HG03103 (cell line): ENCODE measurements around the gene VCL.
"Not testable (repeated sequence)": the region's sequence is repeated elsewhere in the genome, so short reads cannot be mapped to it uniquely, and the experiment has no call there.

Source experiments
- ATAC-seq: cut with Tn5 transposase; IDR thresholded peaks from one replicate; pipeline ENCODE4 v1.9.1; 2021; ENCODE audit warnings: low read depth; ENCODE audit not compliant: unreplicated experiment

Gene VCL

DNA sequence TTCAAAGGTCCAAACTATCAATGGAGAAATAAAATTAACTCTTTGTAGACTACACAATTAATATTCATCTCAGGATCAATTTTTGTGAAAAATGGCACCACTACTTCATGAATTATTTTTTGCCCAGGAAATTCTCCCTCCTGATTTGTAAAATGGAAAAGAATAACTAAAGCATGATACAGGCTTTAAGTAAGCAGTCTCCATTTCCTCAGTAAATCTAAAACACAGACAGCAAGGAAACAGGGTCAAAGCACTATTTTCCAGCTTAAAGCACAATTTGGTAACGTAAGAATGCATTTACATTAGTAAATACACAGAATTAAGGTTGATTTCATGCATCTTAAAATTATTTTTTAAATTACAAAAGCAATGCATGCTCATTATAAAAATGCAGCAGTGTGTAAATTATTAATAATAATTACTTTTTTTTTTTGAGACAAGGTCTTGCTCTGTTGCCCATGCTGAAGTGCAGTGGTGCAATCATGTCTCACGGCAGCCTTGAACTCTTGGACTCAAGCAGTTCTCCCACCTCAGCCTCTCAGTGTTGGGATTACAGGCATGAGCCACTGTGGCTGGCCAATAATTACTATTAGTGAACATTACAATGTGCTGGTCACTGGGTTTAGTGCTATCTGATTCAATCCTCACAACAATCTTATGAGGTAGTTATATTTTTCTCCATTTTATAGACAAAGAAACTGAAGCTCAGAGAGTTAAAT, 26.1 kb upstream of the VCL start:
- no peak for ATAC-seq

DNA sequence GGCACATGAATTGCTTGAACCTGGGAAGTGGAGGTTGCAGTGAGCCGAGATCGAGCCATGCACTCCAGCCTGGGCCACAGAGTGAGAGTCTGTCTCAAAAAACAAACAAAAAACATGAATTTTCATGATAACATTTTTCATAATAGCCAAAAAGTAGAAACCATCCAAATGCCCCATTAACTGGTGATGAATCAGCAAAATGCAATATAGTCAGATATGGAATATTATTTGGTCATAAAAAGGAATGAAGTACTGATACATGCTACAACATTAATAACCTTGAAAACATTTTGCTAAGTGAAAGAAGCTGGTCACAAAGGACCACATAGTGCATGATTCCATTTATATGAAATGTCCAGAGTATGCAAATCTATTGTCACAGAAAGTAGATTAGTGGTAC, 24.5 kb upstream of the VCL start:
- no peak for ATAC-seq

DNA sequence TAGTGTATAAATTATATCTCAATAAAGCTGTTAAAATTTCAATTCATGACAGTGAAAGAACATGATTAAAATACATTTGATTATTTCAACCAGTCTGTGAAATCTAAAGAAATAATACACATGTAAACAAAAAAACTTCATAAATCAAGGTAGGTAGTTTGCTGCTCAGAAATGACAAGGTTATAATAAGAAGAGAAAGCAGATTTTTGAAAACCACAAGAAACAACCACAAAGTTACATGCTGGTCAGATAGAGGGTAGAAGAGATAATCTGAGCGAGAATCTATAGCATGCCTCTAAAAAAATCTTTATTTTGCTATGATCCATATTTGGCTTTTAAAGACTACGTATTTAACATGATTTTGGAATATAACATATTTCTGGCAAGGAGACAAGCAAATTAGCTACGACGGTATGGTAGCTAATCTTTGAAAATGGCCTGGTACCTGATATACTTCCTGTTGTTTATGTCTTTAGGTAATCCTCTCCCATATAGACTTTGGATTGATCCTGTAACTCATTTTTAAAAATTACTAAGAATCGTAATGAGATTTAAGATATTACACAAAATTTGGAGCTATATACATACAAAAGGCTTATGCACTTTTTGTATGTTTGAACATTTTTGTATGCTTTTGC, 23.5 kb upstream of the VCL start:
- ATAC-seq = no peak

DNA sequence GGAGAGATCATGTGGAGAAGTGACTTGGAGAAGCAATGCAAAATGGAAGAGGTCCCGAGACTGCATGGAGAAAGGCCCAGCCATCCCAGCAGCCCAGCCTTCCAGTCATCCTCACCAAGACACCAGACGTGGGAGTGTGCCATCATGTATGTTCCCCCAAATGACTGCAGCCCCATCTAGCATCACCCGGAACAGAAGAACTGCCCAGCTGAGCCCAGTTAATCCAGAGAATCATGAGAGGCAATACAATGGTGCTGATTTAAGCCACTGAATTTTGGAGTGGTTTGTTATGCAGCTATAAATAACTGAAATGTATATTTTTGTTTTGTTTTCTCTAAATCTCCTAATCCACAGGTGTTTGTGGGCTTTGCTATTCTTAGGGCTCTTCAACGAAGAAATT, 22.5 kb upstream of the VCL start:
- ATAC-seq = no peak

DNA sequence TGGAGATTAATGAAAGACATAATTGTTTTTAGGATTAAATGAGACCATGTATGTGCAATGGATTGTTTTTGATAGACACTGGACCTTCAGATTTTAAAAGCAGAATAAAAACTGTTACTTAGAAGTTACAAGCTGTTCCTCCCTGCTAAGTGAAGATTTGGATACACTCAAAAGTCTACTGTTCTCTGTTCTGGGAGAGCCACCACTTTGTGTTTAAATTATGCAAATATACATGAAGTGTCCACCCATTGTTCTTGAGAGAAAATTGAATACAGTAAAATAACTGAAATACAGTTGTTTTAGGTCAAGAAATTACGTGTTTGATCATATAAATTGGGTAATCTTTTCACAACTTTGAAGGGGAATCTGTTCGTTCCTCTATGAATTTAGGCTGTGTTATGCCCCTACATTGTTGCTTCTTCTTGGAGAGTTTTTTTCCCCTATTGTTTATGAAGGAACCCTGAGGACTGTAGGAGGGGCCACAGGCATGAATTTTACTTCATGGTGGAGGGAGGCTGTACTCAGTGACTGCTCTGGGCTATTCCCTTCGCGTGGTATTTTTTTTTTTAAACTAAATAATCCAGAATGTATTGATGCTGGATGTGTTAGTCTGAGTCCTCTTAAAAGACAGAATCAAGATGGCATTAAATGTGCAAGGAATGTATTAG, 18.6 kb upstream of the VCL start:
- no peak for ATAC-seq

DNA sequence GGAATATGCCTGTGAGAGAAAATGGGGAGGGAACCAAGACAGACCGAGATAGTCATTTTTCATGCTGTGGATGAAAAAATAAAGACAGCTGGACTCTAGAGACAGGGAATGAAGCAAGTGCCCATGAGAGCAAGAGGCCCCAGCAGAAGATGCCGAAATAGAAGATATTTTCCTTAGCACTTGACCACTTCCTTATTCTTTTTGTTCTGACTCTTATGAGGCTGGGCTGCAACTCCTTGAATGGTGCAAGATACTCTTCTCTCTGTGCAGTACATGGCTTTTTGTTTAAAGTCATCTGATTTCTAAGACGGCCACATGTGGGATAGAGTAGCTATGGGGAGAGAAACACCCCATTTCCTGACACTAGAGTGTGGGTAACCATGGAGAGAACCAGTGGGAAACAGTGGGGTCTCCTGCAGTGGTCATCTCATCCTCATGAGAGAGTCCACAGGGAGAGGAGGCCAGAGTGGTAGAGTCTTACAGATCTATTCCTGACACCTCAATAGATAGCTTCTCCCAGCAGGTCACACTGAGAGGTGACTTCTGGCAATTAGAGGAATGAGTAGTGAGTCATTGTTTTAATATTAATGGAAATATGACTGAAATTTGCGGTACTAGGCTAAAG, 18.0 kb upstream of the VCL start:
- no peak for ATAC-seq

DNA sequence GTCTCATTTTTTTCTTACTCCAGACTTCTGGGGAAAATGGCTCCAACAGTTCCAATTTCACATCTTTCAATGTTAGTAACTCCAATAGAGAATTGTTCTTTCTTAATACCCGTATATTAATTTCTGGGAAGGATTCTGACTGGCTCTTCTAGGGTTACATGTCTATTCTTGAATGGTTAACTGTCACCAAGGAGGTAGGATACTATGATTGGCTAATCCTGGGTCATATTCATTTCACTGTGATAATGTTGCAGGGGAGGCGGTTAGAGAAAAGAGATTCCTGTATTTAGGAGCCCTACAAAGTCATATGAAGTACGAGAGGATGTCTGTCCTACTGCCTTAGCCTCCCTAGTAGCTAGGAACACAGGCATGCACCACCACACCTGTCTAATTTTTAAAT, 16.1 kb upstream of the VCL start:
- no peak for ATAC-seq

DNA sequence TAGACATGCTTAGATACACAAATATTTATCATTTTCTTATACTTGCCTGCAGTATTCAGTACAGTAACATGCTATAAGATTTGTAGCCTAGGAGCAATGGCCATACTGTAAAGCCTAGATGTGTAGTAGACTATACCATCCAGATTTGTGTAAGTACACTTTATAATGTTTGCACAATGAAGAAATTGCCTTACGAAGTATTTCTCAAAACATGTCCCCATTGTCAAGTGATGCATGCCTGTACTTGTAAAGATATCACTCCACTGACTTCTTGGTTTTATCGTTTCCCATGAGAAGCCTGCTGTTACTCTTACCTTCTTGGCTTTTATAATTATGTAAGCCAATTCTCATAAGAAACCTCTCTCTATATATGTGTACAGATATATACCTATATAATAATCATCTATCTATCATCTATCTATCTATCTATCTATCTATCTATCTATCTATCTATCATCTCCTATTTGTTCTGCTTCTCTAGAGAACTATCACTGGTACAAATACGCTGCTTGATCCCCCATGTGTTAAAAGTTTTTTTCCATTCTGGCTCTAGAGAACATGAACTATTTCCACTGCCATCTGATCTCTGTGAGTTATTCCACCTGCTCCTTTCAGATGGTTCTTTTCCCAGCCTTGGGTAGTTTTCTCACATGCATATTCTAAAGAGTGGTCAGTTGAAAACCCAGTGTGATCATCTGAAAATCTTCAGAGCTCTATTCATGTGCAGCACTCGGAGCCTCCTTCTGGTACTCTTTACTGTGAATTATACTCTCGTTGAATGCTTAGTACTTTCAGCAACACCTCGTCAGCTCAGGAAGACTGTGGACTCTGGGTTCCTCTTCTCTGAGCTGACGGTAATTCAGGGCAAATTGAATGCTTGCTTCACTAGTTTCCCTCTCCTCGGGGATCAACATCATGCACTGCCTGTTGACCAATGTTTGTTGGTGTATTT, 14.5 kb upstream of the VCL start:
- no peak for ATAC-seq

DNA sequence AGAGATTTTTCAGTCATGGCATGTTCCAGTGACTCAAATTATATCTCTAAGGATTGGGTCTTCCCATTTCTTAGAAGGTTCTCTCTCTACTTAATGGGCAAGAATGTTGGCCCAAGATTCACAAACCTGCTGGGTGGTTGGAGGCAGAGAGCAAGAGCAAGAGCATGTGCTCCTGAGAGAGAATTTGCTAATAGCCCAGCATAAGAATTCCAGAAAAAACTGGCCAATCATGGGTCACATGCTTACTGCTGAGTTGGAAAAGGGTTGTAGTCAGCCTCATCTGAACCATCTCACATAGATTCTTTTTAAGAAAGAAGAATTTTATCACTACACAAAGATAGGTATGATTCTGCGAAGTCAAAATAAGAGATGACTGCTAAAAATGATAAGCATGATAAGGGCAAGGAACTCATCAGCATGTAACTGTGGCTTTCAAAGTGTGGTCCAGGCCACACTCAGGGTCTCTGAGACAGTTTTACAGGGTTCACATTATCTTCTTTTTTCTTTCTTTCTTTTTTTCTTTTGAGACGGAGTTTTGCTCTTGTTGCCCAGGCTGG, 8.2 kb upstream of the VCL start:
- no peak for ATAC-seq

DNA sequence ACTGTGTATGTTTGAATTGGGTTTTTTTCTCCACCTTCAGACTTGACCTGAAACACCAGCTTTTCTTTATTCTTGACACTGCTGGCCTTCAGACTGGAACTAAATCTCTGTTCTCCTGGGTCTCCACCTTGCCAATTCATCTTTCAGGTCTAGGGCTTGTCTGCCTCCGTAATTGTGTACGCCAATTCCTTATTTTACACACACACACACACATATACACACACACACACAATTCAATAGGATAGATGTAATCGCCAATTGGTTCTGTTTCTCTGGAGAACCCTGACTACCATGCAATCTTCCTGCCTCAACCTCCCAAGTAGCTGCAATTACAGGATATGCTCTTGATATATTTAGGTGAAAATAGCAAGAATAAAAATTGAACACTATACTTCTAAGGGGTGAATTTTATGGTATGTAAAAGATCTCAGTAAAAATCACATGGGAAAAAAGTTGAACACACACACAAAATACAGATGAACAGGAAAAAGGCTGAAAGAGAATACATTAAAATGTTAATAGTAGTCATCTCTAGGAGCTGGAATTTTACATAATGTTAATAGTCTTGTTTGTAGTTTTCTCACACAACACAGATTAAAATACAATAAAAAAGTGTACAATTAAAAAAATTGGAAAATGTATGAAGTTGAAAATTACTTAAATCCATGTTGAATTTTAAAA, 6.6 kb upstream of the VCL start:
- ATAC-seq = no peak

DNA sequence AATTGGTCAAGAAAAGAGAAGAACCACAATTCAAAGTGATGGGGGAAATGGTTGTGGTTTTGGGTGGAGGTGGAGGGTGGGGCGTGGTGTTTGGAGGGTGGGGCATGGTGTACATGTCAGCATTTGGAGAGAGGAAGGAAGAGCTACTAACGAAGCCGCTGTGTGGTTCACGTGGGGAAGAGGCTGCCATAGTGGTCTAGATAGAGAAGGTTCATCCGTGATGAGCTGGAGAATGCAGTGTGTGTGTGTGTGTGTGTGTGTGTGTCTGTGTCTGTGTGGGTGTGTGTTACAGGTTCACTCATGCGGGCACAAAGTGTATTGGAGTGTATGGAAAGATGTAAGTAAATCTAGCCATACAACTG, 6.1 kb upstream of the VCL start:
- no peak for ATAC-seq

DNA sequence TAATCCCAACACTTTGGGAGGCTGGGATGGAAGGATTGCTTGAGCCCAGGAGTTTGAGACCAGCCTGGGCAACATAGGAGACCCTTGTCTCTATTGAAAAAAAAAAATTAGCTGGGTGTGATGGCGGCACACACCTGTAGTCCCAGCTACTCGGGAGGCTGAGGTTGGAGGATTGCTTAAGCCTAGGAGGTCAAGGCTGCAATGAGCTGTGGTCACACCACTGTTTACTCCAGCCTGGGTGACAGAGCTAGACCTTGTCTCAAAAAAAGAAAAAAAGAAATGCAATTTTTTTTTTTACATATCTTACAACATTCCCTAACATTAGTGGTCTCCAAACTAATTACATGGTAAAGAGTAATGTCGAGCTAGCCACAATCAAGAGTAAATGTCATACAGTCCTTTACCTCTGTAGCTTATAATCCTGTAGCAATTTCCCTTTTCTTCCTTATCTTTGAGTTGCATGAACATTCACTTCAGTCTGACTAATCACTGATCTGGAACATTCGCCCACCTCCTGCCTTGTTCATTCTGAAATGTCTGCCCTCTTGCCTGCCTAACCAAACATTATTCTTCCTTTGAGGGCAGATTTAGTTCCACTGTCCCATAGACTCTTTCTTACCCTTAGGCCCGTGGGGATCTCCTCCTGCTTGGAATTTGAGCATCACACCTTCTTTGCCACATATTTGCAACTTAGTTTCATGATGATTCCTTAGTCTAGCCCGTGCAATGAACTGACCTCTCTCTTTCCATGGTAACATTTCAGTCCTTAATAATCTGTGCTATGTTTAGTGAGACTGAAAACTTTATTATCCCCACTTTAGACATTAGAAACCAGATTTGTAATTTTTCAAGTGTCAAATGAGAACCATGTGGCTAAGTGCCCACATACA, 4.8 kb upstream of the VCL start:
- ATAC-seq = no peak

DNA sequence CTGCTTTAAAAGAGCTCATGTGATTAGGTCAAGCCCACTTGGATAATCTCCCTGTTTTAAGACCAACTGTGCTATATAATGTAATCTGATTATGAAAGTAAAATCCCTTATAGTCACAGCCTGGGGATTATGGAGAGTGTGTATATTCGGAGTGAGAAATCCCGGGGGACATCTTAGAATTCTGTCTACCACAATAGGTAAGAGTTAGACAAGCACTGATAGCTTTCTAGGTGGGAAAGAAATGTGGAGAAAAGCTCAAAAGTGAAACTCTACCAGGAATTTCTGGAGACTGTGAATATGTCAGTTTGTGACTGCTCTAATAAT, 2.9 kb upstream of the VCL start:
- no peak for ATAC-seq

DNA sequence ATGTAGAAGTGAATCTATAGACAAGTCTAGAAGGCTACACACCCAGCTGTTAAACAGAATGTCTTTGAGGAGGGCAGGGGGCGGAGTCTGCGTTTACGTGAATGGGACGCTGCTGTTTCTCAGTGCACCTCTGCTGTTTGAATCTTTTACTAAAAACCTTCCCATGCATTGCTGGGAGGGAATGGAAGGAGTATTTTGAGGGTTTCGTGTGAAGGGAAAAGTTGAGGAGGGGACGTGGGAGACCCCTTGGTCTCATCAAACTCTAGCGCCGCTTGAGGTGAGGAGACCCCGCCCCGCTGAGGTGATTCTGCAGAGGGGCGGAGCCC, 492 bp upstream of the VCL start:
- ATAC-seq = peak; percentile 20

DNA sequence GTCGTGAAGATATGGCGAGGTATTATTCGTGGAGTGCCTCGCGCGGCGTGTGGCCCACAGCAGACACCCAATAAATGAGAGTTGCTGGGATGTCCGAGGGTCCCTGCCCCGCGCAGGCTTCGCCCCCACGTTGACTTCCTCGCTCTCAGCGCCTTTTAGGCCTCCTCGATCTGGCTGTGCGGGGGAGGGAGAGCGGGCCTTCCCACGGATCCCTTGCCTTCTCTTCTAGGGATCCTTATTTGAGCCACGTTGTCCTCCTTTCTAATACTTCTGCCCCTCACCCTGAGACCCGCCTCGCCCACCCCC, 660 bp downstream of the VCL start:
- ATAC-seq = no peak

DNA sequence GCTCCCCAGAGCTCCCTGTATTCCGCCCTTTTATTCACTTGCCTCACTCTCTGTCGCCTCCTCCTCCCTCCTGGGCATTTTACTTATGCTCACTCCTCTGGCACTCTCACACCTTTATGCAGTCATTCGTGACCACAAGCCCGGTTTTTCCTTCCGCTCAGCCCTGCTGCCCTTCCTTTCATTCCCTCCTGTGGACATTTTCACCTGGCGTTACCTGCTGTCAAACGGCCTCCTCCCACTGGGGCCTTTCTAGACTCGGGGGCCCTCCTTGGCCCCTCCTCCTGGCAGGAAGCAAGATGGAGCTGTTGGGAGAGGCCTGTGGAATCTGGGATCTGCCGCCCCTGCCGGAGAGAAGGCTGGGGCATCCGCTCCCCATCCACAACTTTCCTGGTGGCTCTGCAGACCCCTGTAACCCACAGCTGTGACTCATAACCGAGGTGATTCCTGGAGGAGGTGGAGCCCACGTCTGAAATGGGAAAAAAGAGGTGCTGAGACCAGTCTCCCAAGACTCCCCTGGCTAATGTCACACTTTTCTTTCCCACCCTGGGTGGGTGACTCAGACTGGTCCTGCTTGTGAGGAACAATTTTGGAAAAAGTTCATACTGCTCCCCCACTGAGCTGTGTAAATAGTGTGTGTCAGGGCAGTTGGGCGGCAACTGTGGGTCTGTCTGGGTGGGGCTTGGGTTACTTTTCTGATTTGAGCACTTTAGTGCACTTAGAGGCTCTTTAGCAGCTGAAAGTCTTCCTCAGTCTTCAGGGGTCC, 1.2 kb downstream of the VCL start:
- no peak for ATAC-seq

DNA sequence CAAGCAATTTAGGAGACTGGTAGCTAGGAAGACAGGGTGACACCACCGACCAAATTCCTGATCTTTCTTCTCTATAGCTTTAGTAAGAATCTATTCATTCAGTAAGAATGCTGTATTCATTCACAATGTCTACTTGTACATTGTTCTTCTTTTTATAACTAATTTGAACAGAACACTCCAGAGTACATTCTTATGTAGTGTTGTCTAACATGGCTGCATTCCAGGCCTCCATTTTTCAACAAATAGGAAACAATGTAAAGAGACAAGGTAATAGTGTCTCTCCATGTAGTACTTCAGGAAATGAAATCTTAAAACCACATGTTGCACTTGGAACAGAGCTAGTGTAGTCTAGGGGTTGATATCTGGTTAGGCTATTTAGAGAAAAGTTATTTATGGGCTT, 1.8 kb downstream of the VCL start:
- ATAC-seq = no peak

DNA sequence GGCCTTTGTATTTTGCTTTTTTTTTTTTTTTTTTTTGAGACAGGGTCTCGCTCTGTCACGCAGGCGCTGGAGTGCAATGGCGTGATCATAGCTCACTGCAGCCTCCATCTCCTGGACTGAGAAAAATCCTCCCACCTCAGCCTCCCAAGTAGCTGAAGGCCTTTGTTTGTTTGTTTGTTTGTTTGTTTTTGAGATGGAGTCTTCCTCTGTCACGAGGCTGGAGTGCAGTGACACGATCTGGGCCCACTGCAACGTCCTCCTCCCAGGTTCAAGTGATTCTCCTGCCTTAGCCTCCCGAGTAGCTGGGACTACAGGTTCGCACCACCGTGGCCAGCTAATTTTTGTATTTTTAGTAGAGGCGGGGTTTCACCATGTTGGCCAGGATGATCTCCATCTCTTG, 2.3 kb downstream of the VCL start:
- not testable (repeated sequence) for ATAC-seq
